Activated CD4-positive, alpha-beta T cell treated with anti-CD3 and anti-CD28 coated beads, Interleukin-2, amount 50 U/mL, for 4 hours (primary cell): ENCODE data around the gene VEGFA.

ENCODE experiments used
- DNase-seq, 2 experiments: peaks; one replicate each; pipeline ENCODE4 v3.0.0-alpha.2; 2020

VEGFA gene

GRCh38 chr6:43739642-43740091, 30.3 kb upstream of the VEGFA start:
- DNase-seq, result no peak

DNA sequence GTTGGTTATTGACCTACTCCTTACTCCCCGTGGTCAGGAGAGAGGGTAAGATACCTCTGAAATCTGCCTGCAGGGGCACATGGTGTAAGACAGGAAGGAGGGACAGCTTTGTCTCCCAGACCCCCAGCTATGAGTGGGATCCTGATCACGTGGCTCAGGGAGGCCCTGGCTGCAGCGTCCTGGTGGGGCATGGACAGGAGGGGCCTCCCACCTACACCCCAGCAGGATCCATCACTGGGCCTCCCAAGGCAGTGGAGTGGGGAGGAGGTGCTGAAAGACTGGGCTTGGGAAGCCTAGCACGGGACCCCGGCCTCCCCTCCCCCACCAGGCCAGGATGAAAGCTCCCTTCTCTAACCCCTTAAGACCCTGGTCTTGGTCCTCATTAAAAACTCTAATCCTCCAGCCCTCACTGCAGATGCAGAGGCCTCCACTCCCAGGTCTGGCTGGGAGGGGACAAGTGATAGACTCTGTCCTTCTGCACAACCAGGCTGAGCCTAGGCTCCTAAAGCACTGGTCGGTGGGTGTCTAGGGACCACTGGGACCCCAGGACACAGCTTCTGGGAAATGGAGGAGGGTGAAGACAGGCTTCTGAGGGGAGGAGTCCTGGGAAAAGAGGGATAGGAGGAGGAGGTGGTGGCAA, 29.6 kb upstream of the VEGFA start:
- no peak for DNase-seq

GRCh38 chr6:43740961-43741764, 28.8 kb upstream of the VEGFA start:
- no peak for DNase-seq

DNA sequence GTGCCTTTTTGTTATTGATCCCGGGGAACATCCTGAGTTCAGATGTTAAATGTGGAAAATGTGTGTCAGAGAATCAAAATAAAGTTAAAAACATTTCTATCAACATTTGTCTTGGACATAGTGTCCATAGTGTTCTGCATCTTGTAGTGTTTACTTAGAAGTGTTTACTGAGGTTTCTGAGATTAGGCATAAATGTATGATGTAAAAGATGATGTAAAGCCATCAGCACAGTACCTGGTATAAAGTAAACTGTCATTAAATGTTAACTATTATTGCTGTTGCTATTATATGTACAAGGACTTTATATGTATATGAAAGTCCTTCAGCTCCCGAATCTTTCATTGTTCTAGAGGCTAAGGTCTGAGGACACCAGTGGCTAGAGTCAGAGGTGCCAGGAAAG, 28.2 kb upstream of the VEGFA start:
- no peak for DNase-seq

- DNase-seq, result no peak
These were observed 27.7 kb upstream of the VEGFA start for GRCh38 chr6:43742285-43742684.

- no peak for DNase-seq
These were observed 26.9 kb upstream of the VEGFA start for GRCh38 chr6:43742931-43743632.

- DNase-seq, result no peak
These were observed 26.2 kb upstream of the VEGFA start for GRCh38 chr6:43743682-43744381.

- no peak for DNase-seq
These were observed 25.5 kb upstream of the VEGFA start for GRCh38 chr6:43744491-43744890.

DNA sequence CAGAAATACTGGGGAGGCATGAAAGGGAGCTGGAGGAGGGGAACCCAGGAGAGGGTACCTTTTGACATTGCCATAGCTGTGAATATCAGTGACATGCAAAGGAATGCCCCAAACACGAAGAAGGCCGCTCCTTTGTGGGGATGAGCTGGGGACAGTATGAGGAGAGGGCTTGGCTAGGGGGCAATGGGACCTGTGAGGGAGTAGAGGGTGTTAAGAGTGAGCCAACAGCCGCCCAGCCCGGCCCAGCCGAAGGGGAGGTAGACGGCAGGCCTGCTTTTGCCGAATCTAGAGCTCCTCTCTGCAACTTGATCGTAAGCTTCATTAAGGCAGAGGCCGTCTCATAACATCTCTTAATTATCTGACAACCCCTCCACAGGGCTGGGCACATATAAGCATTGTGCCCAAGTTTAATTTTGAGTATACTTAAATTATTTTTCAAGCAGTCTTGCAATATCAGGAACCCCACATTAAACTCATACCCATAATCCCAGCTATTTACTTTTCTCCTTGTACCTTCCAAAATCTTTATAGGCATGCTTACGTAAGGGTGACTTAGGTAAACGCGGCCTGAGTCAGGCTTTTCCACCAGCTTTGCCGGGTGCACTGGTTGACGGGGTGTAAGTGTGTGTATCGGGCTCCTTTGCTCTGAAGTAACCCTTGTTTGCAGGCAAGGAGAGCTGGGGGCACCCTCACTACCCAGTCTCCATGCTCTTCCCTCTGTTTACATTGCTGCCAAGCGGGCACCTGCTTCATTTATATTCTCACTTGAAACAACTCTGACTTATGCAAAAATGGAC, 24.9 kb upstream of the VEGFA start:
- no peak for DNase-seq

GRCh38 chr6:43746071-43746470, 23.9 kb upstream of the VEGFA start:
- no peak for DNase-seq

DNA sequence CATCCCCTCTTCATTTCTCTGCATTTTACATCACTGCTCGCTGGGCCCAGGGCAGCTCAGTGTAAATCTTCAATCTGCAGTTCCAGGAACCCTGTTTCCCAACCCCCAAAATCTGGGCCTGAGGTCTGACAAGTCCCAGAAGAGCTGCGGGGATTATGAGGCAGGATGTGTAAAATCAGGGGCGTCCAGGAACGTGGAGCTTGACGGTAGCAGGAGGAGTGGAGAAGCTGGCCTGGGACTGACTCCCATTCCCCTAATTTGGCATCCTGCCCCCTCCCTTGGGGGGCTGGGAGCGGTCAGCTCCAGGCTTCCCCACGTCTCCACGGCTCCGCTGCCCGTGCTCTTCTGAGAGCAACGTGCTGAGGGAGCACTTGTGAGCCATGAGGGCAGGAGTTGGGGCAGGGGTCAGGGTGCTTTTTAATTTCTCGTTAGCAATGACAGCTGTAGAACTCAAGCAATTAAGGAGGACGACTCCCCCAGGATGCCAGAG, 23.4 kb upstream of the VEGFA start:
- no peak for DNase-seq

DNA sequence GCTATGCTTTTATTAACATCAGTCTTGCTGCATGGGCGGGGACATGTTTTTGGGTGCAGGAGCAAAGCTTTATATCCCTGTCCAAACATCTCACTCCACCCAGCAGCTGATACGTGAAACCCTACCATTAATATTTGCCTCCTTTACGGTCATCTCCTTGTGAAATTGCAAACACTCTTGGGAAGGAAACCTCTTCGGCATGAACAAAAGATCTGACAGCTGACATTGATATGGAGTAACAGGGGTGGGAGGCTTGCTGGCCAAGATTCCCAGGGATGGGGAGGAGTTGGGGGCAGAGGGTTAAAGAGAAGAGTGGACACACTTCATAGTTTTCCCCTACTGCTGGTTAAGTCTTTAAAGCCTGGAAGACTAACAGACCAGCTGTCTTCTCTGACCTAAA, 22.2 kb upstream of the VEGFA start:
- DNase-seq, result no peak

DNA sequence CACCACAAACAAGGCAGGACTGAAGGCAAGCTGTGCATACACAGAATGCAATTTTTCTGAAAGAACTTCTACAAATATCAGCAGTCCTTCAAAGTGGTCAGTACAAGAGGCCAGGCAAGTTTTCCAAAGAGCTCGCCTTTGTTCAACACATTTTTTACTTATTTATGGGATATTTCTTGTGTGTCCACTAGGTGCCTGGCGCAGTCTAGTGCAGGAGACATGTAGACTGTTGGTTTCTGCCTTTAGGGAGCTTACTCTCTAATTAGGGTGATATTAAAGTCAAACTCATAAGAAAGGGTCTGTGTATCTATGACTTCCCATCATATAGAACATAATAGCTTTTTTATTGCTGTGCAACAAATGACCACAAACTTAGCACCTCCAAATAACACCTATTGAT, 21.2 kb upstream of the VEGFA start:
- no peak for DNase-seq

- DNase-seq, result no peak
These were observed 20.6 kb upstream of the VEGFA start for GRCh38 chr6:43749461-43749860.

DNA sequence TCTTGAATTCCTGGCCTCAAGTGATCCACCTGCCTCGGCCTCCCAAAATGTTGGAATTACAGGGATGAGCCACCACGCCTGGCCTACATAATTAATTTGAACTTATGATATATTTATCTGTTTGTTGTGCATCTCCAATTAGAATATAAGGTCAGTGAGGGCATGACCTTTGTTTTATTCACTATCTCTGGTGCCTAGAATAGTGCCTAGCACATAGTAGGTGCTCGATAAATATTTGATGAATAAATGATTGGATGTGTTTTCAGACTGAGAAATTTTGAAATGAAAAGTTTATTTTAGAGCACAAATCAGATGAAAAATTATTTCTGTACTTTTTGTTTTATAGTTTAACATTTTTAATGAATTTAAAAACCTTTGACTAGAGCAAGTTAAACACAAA, 19.4 kb upstream of the VEGFA start:
- no peak for DNase-seq

DNA sequence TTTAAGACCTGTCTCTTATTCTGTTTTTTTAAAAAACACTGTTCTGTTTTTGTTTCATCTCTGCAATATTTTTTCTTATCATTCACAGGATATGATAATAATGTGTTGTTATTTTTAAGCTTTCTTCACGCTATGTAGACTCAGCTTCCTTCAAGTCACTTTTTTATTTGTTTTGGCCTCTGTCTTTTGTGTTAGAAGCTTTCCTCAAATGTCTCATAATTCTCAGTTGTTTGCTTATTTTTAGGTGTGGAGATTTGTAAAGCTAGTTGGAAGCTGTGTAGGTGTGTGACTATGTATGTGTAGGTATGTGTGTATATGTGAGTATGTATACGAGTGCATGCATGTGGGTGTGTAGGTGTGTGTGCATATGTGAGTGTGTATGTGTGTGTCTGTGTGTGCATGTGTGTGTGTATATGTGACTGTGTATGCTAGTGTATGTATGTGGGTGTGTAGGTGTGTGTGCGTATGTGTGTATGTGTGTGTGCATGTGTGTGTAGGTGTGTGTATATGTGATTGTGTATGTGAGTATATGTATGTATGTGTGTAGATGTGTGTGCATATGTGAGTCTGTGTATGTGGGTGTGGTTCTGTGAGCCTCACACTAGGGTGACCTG, 16.3 kb upstream of the VEGFA start:
- no peak for DNase-seq

DNA sequence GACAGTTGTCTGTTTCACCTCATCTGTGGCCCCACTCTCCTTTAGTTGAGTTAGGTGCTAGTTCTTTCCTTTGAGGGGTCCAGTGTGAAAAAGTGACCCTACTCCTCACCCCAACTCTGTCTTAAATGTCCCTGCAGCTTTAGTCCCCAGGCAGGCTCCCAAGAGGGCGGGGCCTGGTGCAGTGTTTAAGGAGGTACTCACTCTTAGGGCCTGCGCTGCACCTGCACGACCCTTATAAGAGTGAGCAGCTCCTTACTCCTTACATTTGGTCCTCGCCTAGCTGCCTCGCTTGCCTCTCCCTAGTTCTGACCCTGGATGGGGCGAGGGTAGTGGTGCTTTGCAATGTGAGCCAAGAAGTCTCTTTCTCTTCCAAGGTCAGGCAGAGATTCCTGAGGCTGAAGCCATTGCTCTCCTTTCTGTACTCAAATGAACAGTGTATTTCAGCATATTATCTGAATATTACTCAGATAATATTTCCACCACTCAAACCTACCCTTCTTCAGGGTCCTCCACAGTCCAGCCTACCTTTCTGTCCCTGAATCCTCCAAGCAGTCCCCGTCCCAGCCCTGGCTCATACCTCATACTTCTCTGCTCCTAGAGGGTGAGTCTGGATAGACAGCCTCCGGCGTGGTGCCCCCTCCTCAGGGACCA, 11.9 kb upstream of the VEGFA start:
- no peak for DNase-seq

GRCh38 chr6:43758617-43759050, 11.4 kb upstream of the VEGFA start:
- DNase-seq, result no peak

DNA sequence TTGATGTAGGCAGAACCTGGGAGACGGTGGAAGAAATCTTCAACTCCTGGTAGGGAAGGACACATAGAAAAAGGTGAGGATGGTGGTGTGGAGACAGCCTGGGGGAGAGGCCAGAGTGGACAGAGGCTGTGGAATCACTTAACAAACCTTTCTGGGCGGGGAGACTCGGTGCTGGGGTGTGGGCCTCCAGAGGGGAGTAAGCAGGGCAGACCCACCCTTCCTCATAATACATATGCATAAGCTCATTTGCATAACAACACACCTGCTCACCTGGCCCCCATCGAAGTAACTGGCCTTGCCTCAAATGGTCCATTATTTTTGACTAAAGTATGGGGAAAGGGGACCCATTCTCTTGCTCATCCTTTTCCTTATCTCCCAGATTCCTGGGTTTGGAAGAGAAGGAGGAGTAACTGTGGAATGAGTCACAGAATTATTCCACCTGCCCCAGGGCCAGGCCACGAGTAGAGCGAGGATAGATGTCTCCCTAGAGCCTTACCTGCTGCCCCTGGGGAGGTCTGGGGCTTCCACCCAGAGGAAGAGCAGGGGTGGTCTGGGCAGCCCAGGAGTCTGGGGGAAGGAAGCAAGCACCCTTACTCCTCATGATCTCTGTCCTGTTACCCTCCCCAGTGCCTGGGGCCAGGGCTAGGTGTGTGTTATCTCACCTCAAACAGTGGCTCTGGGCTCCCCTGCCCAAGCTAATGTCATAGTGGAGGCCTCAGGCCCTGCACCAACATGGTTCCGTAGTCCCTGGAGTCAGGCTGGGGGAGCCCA, 10.7 kb upstream of the VEGFA start:
- no peak for DNase-seq

DNA sequence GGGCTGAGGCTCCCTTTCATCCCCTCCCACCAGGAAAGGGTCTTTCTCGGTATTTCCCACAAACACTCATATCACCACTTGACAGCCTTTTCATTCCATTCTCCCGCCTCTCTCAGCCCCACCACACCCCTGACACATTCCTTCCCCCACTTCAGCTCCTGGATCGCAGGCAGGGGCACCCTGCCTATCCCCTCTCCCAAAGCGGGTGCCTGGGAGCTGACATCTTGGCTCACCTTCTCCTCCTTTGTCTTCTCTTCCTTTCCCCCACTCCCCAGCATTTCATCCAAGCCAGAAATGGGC, 10.2 kb upstream of the VEGFA start:
- DNase-seq, result no peak
